Measurements from ENCODE around the gene METTL27. TPM values are rescaled to one million over a fixed set of nuclear protein-coding genes. Genes with fewer than 3 reads are reported as not detected.
A peak's percentile ranks its signal among the peaks of the same experiment; 100 is the strongest.

Gene METTL27
- total RNA-seq, 1 donor from 2014 or later = 0.26 TPM

DNA sequence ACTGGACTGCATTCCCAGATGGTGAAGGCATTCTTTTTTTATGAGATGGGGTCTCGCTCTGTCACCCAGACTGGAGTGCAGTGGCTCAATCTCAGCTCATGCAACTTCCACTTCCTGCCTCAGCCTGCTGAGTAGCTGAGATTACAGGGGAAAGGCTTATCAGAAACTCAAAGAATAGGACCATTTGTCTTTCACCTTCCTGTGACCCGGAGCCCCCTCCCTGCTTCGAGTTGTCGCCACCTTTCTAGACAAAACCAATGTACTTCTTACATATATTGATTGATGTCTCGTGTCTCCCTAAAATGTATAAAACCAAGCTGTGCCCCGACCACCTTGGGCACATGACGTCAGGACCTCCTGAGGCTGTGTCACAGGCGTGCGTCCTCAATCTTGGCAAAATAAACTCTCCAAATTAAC is 1.8 kb upstream of the METTL27 start:
- Histone ChIP-seq H3K4me3 (ENCODE audit: low read depth, low read length) (no peak overlapping the region), H3K36me3 (ENCODE audit: control insufficient read depth, insufficient read depth, low read length) (no peaks in the 10 kb centered on the region), H3K27me3 (ENCODE audit: control insufficient read depth, insufficient read depth, low read length) (no peaks in the 10 kb centered on the region)
- DNase-seq (ENCODE audit: low read depth) (no peak), FAIRE-seq (no peak)
- TF ChIP-seq, protein P1, sequence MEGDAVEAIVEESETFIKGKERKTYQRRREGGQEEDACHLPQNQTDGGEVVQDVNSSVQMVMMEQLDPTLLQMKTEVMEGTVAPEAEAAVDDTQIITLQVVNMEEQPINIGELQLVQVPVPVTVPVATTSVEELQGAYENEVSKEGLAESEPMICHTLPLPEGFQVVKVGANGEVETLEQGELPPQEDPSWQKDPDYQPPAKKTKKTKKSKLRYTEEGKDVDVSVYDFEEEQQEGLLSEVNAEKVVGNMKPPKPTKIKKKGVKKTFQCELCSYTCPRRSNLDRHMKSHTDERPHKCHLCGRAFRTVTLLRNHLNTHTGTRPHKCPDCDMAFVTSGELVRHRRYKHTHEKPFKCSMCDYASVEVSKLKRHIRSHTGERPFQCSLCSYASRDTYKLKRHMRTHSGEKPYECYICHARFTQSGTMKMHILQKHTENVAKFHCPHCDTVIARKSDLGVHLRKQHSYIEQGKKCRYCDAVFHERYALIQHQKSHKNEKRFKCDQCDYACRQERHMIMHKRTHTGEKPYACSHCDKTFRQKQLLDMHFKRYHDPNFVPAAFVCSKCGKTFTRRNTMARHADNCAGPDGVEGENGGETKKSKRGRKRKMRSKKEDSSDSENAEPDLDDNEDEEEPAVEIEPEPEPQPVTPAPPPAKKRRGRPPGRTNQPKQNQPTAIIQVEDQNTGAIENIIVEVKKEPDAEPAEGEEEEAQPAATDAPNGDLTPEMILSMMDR (IDR thresholded peaks at IDR 0.05; ENCODE audit: insufficient read depth, low read length, severe bottlenecking) = no peak

DNA sequence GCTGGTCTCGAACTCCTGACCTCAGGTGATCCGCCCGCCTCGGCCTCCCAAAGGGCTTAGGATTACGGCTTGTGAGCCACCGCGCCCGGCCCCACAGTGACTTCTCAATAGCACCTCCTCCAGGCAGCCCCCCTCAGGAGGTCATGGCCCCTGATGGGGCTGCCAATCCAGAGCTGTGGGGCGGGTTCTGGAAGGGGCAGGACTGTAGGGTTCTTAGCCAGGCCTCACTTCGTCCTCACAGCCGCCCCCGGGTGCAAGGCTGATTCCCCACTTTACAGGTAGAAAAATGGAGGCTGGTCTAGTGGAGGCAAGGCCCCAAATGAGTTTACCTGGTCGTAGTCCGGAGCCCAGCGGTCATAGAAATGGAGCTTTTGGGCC is 638 bp downstream of the METTL27 start:
- H3K36me3 ChIP-seq (ENCODE audit: control insufficient read depth, insufficient read depth, low read length) = no peaks in the 10 kb centered on the region
- no peak for DNase-seq (ENCODE audit: low read depth)
- H3K4me3 ChIP-seq (ENCODE audit: low read depth, low read length) = peak overlapping the region; percentile 58
- TF ChIP-seq, protein P1 (IDR thresholded peaks at IDR 0.05; ENCODE audit: insufficient read depth, low read length, severe bottlenecking) = no peak
- FAIRE-seq = no peak
- H3K27me3 ChIP-seq (ENCODE audit: control insufficient read depth, insufficient read depth, low read length) = no peaks in the 10 kb centered on the region

DNA sequence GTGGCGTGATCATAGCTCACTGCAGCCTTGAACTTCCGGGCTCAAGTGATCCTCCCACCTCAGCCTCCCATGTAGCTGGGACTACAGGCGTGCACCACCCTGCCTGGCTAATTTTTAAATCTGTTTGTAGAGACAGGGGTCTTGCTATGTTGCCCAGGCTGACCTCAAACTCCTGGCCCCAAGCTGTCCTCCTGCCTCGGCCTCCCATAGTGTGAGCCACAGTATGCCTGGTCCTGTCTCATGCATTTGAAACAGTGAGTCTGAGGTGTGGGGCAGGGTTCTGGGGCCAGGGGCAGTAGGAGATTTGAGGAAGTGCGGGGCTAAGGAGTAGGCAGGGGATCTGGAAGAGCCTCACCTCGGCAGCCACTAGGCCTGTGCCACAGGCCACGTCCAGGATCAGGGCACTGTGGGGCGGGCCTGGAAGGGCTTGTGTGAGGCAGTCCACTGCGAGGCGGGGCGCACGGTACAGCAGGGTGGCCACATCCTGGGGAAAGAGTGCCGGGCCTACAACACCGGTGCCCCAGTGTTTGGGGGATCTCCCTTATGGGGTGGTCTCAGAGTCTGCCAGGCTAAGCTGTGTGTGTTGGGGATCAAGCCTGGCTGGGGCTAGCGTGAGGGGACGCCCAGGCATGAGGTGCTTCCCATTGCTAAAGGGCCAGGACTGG is 1.5 kb downstream of the METTL27 start:
- FAIRE-seq (no peak), DNase-seq (ENCODE audit: low read depth) (no peak)
- Histone ChIP-seq H3K4me3 (ENCODE audit: low read depth, low read length) (no peak overlapping the region), H3K36me3 (ENCODE audit: control insufficient read depth, insufficient read depth, low read length) (no peaks in the 10 kb centered on the region), H3K27me3 (ENCODE audit: control insufficient read depth, insufficient read depth, low read length) (no peaks in the 10 kb centered on the region)
- TF ChIP-seq, protein P1 (IDR thresholded peaks at IDR 0.05; ENCODE audit: insufficient read depth, low read length, severe bottlenecking) = no peak

DNA sequence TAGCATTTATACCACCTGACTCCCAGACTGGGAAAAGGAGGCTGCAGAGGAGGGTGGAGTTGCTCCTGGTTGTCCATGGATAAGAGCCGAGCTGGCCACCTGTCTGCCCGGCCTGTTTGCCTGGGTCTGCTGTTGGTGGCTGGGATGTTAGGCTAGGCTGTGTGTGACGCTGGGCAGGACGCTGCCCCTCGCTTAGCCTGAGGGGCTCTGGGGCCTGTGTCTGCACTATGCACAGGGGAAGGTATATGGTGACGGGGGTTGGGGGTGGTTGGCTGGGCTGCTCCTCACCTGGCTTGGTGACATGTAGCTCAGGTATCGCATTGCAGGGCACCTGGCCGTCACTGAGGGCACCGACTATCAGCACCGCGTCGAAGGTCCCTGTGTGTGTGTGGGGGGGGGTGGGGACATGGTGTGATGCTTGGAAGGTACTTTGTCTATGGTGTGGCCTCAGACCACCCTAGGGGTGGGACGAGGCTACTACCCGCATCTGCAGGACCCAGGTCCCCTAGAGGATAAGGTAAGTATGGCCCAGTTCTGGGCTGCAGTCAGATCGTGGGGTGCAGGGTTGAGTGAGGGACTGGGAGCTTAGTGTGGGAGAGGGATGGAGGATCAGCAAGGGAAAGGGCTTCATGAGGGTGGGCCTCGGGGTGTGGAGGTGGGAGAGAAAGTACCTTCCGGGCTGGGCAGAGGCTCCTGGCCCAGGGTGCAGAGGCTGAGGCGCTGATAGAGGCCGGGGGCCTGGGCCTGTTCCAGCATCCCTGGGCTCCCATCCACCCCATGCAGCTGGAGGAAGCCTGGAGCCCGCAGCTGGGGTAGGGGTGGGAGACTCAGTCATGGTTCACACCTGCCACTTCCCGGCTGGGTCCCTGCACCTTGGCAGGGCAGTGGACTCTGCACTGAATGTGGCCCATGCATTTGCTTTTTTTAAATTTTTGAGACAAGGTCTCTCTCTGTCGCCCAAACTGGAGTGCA is 2.3 kb downstream of the METTL27 start:
- FAIRE-seq (no peak), DNase-seq (ENCODE audit: low read depth) (no peak)
- Histone ChIP-seq H3K4me3 (ENCODE audit: low read depth, low read length) (no peak overlapping the region), H3K36me3 (ENCODE audit: control insufficient read depth, insufficient read depth, low read length) (no peaks in the 10 kb centered on the region), H3K27me3 (ENCODE audit: control insufficient read depth, insufficient read depth, low read length) (no peaks in the 10 kb centered on the region)
- TF ChIP-seq, protein P1 (IDR thresholded peaks at IDR 0.05; ENCODE audit: insufficient read depth, low read length, severe bottlenecking) = peak; percentile 3

DNA sequence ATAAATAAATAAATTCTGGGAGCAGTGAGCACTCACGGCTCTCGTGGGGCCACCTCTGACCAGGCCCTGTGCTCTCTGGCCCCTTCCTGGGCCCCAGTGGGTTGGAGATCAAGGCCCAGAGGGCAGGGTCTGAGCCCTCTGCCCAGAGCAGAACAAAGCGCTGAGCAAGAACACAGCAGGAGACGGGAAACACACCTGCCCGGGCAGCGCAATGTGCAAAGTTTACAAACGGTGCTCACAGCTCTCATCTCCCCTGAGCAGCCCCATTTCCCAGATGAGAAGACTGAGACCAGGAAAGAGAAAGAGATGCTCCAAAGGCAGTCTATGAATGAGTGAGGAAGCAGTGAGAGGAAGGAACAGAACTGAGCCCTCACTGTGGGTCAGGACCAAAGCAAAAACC is 3.0 kb downstream of the METTL27 start:
- TF ChIP-seq, protein P1 (IDR thresholded peaks at IDR 0.05; ENCODE audit: insufficient read depth, low read length, severe bottlenecking) = no peak
- Histone ChIP-seq H3K27me3 (ENCODE audit: control insufficient read depth, insufficient read depth, low read length) (no peaks in the 10 kb centered on the region), H3K4me3 (ENCODE audit: low read depth, low read length) (no peak overlapping the region), H3K36me3 (ENCODE audit: control insufficient read depth, insufficient read depth, low read length) (no peaks in the 10 kb centered on the region)
- DNase-seq (ENCODE audit: low read depth) (no peak), FAIRE-seq (no peak)

All from bronchial epithelial cell (primary cell).